ENCODE data around the gene ACOXL.
A peak's percentile ranks its signal among the peaks of the same experiment; 100 is the strongest.

Gene ACOXL

GRCh38 chr2:111122631-111123421, 390.5 kb downstream of the ACOXL start:
- TF ChIP-seq CTCF (IDR thresholded peaks at IDR 0.05; ENCODE audit: low read length): no peak
- no peak for TF ChIP-seq EZH2 (IDR thresholded peaks at IDR 0.05; ENCODE audit: borderline replicate concordance, low read length)
- no peaks in the 10 kb centered on the region for H3K9me3 ChIP-seq (ENCODE audit: low read length)
- H2AFZ ChIP-seq (ENCODE audit: low read length): no peak overlapping the region
- H4K20me1 ChIP-seq (ENCODE audit: insufficient read depth, low read length): peaks cover 5% of the 10 kb centered on the region; the same call in 1 of the 2 replicates
- peak overlapping the region; percentile 68 for H3K9ac ChIP-seq (ENCODE audit: low read length)
- peak overlapping the region; percentile 53 for H3K27ac ChIP-seq (ENCODE audit: low read depth, low read length, poor library complexity, severe bottlenecking)
- peaks cover 69% of the 10 kb centered on the region for H3K79me2 ChIP-seq (ENCODE audit: insufficient read depth, low read length)
- peaks cover 68% of the 10 kb centered on the region for H3K36me3 ChIP-seq (ENCODE audit: insufficient read depth, low read length)
- H3K9me2 ChIP-seq (ENCODE audit: low read depth, low read length): no peaks in the 10 kb centered on the region
- peak overlapping the region; percentile 80 for H3K4me2 ChIP-seq (ENCODE audit: low read length)
- peak overlapping the region; percentile 89 for H3K4me3 ChIP-seq (ENCODE audit: low read depth, low read length, poor library complexity, severe bottlenecking)
- H3F3A ChIP-seq (ENCODE audit: insufficient read depth, low read length): no peaks in the 10 kb centered on the region
- peaks cover 72% of the 10 kb centered on the region for H3K4me1 ChIP-seq (ENCODE audit: insufficient read depth, low read length, severe bottlenecking)
- no peaks in the 10 kb centered on the region for H3K27me3 ChIP-seq (ENCODE audit: insufficient read depth, low read length)

GRCh38 chr2:111123751-111124150, 391.4 kb downstream of the ACOXL start:
- Histone ChIP-seq H3K9ac (ENCODE audit: low read length) (peak overlapping the region; percentile 68), H3K9me3 (ENCODE audit: low read length) (no peaks in the 10 kb centered on the region), H3K9me2 (ENCODE audit: low read depth, low read length) (no peaks in the 10 kb centered on the region), H3K36me3 (ENCODE audit: insufficient read depth, low read length) (peaks cover 77% of the 10 kb centered on the region), H3K27me3 (ENCODE audit: insufficient read depth, low read length) (no peaks in the 10 kb centered on the region), H3F3A (ENCODE audit: insufficient read depth, low read length) (no peaks in the 10 kb centered on the region), H3K4me1 (ENCODE audit: insufficient read depth, low read length, severe bottlenecking) (peaks cover 72% of the 10 kb centered on the region), H3K79me2 (ENCODE audit: insufficient read depth, low read length) (peaks cover 78% of the 10 kb centered on the region), H3K4me3 (ENCODE audit: low read depth, low read length, poor library complexity, severe bottlenecking) (peak overlapping the region; percentile 89), H4K20me1 (ENCODE audit: insufficient read depth, low read length) (peaks cover 5% of the 10 kb centered on the region; the same call in 1 of the 2 replicates), H3K27ac (ENCODE audit: low read depth, low read length, poor library complexity, severe bottlenecking) (peak overlapping the region; percentile 53), H2AFZ (ENCODE audit: low read length) (no peak overlapping the region), H3K4me2 (ENCODE audit: low read length) (peak overlapping the region; percentile 80)
- no peak for TF ChIP-seq EZH2 (IDR thresholded peaks at IDR 0.05; ENCODE audit: borderline replicate concordance, low read length)
- no peak for TF ChIP-seq CTCF (IDR thresholded peaks at IDR 0.05; ENCODE audit: low read length)

- Histone ChIP-seq H3K4me1 (ENCODE audit: insufficient read depth, low read length, severe bottlenecking) (peaks cover 83% of the 10 kb centered on the region), H3K9me3 (ENCODE audit: low read length) (no peaks in the 10 kb centered on the region), H3K4me2 (ENCODE audit: low read length) (peak overlapping the region; percentile 80), H3K9me2 (ENCODE audit: low read depth, low read length) (no peaks in the 10 kb centered on the region), H3K9ac (ENCODE audit: low read length) (no peak overlapping the region), H3F3A (ENCODE audit: insufficient read depth, low read length) (no peaks in the 10 kb centered on the region), H2AFZ (ENCODE audit: low read length) (no peak overlapping the region), H4K20me1 (ENCODE audit: insufficient read depth, low read length) (peaks cover 9% of the 10 kb centered on the region; the same call in 1 of the 2 replicates), H3K79me2 (ENCODE audit: insufficient read depth, low read length) (peaks cover 97% of the 10 kb centered on the region), H3K27ac (ENCODE audit: low read depth, low read length, poor library complexity, severe bottlenecking) (no peak overlapping the region), H3K4me3 (ENCODE audit: low read depth, low read length, poor library complexity, severe bottlenecking) (peak overlapping the region; percentile 89), H3K27me3 (ENCODE audit: insufficient read depth, low read length) (no peaks in the 10 kb centered on the region), H3K36me3 (ENCODE audit: insufficient read depth, low read length) (peaks cover 96% of the 10 kb centered on the region)
- no peak for TF ChIP-seq EZH2 (IDR thresholded peaks at IDR 0.05; ENCODE audit: borderline replicate concordance, low read length)
- no peak for TF ChIP-seq CTCF (IDR thresholded peaks at IDR 0.05; ENCODE audit: low read length)
Measured at GRCh38 chr2:111126581-111126980, 394.2 kb downstream of the ACOXL start.
